ENCODE measurements around the gene SUPT6H.

SUPT6H gene

DNA sequence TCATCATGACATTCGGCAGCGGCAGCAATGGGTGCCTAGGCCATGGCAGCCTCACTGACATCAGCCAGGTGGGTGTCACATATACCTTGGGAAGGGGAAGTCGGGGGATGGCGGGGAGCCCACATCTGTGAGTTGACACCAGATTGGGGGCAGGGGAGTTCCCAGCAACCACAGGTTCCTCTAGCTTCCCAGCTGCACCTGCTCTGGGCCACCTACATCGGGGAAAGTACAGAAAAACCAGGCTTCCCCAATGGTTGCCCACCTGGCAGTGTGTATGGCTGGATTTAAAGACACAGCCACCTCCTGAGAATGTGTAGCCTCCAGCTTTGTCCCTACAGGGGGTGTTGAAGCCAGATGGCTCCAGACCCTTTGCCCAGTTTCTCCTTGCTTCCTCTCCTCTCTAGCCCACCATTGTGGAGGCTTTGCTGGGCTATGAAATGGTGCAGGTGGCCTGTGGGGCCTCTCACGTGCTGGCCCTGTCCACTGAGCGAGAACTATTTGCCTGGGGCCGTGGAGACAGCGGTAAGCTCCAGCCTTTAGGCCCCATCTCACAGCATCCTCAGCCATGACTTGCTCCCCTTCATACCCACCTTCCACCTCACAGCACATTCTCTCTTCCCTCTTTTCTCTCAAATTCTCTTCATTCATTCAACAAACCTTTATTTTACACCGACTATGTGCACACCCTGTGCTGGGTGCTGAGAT lies 76.8 kb downstream of the SUPT6H start:
- ATAC-seq: peak; percentile 60 to 66

DNA sequence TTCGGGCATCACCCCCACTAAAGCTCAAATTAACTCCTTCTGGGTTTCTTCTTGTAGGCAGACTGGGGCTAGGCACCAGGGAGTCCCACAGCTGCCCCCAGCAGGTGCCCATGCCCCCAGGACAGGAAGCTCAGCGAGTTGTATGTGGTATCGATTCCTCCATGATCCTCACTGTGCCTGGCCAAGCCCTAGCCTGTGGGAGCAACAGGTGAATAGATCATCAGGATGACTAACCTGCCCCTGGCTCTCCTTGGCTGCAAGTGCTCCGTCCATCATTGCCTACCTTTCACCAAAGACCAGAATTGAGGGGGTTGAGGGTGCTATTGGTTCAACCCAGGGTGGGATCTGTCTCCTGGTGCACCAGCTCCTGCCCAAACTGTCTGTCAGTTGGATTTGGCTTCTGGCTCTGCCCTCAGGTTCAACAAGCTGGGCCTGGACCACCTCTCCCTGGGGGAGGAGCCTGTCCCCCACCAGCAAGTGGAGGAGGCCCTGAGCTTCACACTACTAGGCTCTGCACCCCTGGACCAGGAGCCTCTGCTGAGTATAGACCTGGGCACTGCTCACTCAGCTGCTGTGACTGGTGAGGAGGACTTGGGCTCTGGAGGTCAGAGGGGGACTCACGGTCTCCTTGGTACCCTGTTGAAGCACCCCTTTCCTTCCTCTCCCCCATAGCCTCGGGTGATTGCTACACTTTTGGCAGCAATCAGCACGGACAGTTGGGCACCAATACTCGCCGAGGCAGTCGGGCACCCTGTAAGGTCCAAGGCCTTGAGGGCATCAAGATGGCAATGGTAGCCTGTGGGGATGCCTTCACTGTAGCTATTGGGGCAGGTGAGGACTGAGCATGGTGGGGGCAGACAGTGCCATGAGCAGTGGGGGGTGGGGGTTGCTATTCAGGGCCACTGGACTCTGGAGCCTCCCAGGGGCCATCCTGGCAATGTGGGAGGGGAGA lies 78.7 kb downstream of the SUPT6H start:
- no peak for ATAC-seq

DNA sequence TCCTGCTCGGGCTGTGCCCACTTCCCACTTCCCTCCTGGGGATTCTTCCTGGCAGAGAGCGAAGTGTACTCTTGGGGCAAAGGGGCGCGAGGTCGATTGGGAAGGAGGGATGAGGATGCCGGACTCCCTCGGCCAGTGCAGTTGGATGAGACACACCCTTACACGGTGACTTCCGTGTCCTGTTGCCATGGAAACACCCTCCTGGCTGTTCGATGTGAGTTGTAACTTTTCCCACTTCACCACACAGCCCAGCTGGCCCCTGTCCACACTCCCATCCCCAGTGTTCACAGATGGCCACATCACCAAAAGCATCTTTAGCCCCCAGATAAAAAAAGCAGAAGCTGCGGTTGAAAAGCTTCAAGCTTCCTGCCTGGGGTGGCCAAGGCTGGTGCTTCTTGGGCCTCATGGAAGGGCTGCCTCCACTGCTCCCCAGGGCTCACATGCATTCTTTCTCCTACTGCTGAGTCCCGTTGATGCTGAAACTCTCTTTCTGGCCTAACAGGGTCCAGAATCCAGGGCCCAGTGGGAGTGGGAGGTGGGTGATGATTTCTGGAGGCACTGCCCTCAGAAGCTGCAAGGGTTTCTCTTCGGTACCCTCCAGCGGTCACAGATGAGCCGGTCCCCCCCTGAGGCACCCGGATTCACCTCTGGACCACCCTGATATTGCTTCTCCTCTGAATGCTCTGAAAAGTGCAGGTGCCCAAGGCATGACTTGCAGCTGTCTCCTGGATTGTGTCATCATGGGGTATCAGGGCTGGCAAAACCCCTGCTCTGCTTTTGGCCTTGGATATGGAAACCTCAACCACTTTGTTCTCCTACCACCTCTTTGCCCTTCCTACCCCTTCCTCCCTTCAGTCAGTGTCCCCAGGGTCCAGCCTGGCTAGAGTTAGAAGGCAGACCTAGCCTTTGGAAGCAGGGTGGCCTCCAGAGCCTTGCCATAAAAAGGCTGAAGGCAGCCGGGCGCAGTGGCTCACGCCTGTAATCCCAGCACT lies 79.6 kb downstream of the SUPT6H start:
- ATAC-seq: no peak

DNA sequence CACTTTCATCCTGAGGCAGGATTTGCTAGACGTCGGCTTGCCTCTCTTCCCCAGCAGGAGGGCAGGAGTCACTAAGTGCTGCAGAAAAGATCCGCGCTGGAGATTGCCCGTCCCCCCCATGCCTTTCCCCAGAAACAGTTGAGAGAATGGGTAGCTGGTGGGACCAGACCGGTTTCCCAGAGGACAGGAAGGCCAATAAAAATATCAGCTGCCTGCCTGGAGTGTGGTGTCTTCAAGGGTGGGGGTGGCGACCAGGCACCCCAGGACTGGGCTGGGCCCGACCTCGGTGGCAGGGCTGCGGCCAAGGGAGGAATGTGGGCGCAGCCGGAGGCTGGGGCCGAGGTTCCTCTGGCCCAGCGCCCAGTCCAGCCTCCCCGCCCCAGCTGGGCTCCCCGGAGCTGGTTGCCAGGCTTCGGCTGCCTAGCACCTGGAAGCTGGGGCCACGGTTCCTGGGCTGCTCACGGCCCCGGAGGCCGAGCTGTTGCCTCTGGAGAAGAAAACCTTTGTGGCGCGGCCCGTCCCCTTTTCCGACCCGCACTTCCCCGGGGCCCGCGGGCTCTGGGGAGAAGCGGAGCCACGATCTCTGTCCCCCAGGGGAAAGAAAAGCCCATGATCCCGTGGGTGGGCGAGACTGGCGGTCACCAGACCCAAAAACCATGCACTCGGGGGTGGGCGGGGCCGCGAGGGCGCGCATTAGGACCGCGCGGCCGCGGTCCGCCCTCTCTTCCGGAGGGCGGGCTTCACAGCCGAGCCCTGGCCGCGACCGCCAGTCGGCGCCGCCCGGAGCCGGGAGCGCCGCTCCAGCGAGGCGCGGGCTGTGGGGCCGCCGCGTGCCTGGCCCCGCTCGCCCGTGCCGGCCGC lies 81.5 kb downstream of the SUPT6H start, which contains the start of gene TRAF4:
Gene TRAF4 (plus strand): TSS at position 769 of the 861 bp plus-strand sequence. CDS start 102 bp downstream, outside the sequence.
- peak; percentile 90 to 91 for ATAC-seq

DNA sequence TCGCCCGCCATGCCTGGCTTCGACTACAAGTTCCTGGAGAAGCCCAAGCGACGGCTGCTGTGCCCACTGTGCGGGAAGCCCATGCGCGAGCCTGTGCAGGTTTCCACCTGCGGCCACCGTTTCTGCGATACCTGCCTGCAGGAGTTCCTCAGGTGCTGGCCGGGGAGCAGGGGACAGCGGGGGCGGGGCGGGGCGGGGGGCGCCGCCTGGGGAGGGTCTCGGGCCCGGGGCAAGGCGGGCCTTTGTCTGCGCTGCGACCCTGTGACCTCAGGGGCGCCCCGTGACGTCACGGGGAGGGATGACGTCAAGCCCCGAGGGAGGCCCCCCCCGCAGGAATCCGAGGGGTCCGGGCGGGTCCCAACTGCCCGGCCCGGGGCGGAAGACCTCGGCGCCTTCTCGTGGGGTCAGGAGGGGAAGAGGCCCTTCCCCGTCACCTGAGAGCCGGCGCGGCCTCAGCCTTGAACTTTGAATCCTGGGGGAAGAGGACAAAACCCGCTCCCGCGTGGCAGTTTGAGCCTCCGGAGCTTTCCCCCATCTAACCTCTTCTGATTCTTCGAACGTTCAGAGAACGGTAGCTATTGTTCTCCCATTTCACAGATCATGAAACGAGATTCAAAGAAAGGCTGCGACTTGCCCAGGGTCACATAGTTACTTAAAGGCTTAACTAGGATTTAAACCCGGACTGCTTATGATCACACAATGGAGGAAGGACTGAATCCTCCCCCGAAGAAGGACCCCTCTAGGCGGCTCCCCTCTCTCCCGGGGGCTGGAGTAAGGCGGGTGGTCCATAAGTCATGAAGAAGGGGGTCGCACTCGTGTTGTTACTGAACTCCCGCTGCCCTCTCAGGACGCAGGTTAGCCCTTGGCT lies 82.3 kb downstream of the SUPT6H start:
- peak; percentile 27 to 28 for ATAC-seq

DNA sequence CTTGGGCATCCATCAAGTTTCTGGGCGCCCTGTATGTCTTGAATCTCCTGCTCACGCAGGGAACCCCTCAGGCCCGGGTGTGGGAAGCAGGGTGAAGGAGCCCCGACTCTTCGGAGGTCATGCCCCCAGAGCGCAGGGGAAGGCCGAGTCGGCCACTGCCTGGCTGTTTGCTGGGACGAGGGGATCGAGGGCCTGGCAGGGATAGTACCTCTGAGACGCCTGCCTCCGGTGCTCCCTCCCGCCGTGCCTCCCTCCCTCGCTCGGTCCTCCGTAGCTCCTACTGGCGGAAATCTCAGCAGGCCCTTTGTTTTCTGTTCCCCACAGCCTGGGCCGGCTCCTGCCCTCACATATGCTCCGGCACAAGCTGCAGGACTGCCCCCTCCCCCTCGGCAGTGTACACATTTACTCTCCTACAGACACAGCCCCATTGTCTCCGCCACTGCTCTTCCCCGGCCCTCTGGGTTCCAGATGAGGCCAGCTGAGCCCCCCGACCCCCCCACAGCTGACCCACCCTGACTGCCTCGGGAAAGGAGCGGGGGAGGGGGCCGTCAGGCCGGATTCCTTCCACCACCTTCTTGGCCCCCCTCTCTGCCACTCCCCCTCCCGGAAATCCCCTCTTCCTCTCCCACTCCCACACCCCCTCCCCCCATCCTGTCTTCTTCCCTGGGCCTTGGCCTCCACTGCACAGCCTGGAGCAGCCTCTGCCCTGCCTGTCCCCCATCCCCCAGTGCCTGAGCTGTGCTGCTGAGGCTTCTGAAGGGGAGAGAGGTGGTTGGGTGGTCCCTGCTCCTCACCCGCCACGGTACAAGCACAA lies 83.2 kb downstream of the SUPT6H start:
- no peak for ATAC-seq

DNA sequence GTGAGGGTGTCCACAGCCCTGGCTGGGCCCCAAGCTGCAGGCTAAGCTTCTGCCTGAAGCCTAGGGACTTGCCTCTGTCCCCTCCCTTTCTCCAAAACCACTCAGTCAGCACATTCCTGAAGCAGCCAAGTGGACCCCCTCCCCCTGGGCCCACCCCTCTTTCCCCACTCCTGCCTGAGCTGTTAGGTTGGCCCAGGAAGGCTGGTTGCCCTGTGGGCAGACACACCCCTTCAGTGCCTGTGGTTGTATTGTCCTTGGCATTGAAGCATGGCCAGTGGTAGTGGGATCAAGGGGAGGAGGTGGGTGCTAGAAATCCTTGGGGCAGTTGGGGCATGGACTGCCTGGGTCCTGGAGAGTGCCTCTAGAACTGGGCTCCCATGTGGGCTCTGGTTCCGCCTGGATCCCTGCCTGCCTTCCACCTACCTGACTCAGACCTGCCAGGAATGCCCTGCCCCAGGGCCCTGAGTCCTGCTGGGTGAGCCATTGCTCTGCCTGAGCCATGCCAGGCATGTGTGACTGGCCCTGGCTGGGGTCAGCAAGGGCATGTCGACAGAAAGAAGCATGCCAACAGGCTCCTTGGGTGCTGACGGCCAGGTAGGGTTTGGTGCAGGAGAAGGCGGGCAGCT lies 83.9 kb downstream of the SUPT6H start:
- ATAC-seq: no peak

DNA sequence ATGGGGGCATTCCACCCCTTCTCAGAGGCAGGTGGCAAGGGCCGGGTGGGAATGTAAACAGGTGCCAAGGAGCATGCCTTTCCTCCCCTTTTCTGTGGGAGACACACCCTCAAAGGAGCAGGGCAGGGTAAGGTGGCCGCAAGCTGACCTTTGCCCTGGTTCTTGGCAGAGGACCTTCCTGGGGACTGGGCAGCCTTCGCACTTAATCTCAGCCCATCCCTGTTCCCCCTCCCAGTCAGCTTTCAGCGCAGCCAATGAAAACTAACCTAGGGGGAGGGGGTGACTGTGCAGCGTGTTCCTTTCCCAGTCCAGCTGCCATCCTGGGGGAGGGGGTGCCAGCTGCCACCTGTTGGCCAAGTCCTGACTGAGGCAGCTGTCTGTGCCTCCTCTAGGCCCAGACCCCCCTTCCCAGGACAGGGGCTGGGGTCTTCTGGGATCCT lies 84.6 kb downstream of the SUPT6H start:
- no peak for ATAC-seq

DNA sequence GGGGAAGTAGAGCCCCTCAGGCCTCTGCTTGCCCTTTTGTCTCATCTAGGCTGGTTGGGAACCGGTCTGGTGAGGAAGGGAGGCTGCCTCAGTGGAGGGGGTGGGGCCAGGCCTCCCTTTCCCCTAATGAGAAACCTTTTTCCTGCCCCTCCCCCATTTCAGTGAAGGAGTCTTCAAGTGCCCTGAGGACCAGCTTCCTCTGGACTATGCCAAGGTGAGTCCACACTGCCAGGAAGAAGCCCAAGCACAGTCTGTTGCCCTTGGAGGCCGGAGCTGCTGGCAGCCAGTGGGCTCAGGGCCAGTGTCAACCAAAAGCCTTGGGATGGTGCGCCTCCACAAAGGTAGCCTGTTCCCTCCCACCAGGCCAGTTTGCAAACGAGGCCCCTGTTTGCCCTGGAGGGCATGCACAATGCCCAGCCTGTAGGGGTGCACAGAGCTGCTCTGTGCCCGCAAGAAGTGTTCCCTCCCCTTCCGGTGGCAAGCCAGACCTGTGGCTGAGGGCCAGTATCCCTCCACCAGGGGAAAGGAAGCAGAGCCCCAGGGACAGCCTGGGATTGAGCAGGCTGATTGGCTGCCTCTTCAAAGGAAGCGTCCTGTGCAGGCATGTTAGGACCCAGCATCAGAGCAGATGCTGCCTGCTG lies 85.2 kb downstream of the SUPT6H start:
- no peak for ATAC-seq

DNA sequence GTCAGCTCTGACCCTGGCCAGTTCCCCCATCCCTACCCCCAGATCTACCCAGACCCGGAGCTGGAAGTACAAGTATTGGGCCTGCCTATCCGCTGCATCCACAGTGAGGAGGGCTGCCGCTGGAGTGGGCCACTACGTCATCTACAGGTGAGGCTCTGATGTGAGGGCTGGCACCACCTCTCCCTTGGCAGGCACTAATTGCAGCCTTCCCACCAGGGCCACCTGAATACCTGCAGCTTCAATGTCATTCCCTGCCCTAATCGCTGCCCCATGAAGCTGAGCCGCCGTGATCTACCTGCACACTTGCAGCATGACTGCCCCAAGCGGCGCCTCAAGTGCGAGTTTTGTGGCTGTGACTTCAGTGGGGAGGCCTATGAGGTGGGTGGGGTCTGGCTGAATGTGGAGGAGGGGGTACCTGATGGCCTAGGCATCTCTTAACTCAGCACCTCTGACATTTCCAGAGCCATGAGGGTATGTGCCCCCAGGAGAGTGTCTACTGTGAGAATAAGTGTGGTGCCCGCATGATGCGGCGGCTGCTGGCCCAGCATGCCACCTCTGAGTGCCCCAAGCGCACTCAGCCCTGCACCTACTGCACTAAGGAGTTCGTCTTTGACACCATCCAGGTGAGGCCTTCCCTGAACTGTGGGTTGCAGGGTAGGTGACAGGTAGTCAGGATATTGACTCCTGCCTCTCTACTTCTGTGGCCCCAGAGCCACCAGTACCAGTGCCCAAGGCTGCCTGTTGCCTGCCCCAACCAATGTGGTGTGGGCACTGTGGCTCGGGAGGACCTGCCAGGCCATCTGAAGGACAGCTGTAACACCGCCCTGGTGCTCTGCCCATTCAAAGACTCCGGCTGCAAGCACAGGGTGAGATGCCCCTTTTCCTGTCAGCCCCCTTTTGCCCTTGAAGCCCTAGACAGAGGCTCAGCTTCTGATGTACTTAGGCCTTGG lies 86.1 kb downstream of the SUPT6H start:
- no peak for ATAC-seq

DNA sequence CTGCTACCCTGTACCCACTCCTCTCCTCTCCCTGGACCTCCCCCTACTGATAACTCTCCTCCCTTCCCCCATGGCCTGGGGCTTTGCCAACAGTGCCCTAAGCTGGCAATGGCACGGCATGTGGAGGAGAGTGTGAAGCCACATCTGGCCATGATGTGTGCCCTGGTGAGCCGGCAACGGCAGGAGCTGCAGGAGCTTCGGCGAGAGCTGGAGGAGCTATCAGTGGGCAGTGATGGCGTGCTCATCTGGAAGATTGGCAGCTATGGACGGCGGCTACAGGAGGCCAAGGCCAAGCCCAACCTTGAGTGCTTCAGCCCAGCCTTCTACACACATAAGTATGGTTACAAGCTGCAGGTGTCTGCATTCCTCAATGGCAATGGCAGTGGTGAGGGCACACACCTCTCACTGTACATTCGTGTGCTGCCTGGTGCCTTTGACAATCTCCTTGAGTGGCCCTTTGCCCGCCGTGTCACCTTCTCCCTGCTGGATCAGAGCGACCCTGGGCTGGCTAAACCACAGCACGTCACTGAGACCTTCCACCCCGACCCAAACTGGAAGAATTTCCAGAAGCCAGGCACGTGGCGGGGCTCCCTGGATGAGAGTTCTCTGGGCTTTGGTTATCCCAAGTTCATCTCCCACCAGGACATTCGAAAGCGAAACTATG lies 87.0 kb downstream of the SUPT6H start:
- ATAC-seq: no peak

DNA sequence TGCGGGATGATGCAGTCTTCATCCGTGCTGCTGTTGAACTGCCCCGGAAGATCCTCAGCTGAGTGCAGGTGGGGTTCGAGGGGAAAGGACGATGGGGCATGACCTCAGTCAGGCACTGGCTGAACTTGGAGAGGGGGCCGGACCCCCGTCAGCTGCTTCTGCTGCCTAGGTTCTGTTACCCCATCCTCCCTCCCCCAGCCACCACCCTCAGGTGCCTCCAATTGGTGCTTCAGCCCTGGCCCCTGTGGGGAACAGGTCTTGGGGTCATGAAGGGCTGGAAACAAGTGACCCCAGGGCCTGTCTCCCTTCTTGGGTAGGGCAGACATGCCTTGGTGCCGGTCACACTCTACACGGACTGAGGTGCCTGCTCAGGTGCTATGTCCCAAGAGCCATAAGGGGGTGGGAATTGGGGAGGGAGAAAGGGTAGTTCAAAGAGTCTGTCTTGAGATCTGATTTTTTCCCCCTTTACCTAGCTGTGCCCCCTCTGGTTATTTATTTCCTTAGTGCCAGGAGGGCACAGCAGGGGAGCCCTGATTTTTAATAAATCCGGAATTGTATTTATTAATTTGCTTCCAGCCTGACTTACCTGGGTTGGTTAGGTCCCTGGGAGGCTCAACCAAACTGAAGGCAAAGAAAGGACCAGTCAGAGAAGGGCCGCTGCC lies 87.6 kb downstream of the SUPT6H start:
- peak in 1 of 2 donors; percentile 3 for ATAC-seq

DNA sequence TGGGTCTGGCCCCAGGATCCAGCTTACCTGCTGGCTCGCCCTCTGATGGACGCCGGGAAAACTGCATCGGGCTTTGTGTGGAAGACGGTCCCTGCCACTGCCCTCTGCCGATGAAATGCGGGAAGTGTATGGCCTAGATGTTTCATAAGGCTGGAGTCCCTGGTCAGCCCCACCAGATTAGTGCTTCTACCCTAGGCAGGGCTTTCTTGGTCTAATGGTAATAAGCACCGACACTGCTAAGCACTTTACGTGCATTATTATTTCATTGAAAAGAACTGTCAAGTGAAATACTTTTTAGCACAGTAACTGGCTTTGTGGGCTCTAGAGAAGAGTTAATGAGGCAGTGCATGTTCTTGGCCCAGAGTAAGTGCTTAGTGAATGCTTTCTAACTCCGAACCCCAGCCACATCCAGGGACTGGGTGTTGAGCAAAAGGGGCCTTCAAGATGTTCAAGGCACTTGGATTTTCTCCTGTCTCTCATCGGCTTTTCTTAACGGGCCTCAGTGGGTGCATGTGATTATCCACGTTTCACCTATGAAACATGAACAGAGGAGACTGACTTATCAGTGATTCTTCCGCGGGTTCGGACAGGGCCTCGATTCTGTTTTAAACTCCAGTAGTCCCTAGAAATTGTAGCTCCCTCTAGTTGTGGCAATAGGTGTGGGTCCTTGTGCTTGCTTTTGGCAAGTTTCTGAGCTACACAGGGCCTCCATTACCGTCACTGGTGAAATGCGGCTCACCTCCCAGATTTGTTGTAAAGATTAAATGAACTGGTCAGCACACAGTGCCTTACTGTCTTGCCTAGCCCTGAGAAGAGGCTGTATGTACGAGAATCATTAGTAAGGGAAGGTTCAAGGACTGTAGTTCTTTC lies 88.4 kb downstream of the SUPT6H start:
- ATAC-seq: peak; percentile 82 to 85

DNA sequence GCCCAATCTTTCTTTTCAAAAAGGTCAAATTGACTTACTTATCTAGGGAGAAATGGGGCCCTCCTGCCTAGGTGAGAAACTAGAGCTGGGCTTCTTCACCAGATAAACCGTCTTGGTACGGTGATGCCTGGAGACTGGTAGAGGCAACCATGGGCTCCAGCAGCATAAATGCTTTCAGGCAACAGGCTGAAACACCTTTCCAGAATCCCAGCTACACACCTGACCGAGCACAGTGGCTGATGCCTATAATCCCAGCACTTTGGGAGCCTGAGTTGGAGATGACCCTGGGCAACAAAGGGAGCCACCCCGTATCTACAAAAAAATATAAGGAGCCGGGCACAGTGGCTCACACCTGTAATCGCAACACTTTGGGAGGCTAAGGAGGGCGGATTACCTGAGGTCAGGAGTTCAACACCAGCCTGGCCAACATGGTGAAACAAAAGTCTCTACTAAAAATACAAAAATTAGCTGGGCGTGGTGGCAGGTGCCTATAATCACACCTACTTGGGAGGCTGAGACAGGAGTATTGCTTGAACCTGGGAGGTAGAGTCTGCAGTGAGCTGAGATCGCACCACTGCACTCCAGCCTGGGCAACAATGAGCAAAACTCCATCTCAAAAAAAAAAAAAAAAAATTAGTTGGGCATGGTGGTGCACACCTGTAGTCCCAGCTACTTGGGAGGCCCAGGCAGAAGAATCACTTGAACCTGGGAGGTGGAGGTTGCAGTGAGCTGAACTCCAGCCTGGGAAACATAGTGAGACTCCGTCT lies 89.8 kb downstream of the SUPT6H start:
- ATAC-seq: no peak

Measured in activated CD4-positive, CD25-positive, alpha-beta regulatory T cell treated with anti-CD3 and anti-CD28 coated beads, Interleukin-2, amount 50 U/mL, for 24 hours (primary cell).